GM12892 (cell line): ENCODE measurements around the gene CASTOR1.

ENCODE experiments used
- POLR2A ChIP-seq: IDR thresholded peaks from 2 replicates; pipeline ENCODE4 v1.6.1; 2011; ENCODE audit warnings: low read depth, low read length, control low read depth
- POLR2AphosphoS5 ChIP-seq: IDR thresholded peaks from 2 replicates; pipeline ENCODE4 v1.6.1; 2011; ENCODE audit warnings: low read depth, low read length, control low read depth
- TAF1 ChIP-seq: IDR thresholded peaks from 2 replicates; pipeline ENCODE4 v1.6.1; 2011; ENCODE audit warnings: low read depth, mild to moderate bottlenecking, control low read depth, low read length, borderline replicate concordance

GRCh38 chr22:30274437-30274812 is 14.9 kb downstream of the CASTOR1 start:
- TF ChIP-seq POLR2A (no peak), POLR2AphosphoS5 (no peak), TAF1 (no peak)
